HepG2 (cell line): Measurements from ENCODE around the gene FBLN5. TPM values are rescaled to one million over a fixed set of nuclear protein-coding genes. Genes with fewer than 3 reads are reported as not detected.

Source experiments
- CBX5 ChIP-seq: sonication (generic); formaldehyde crosslinking; IDR thresholded peaks from 2 replicates; pipeline ENCODE4 v1.4.0; 2020; ENCODE audit warnings: missing genetic modification reagents, borderline replicate concordance
- DMAP1 ChIP-seq: IDR thresholded peaks from 2 replicates; pipeline ENCODE4 v1.6.1; 2016
- DPF2 ChIP-seq: sonication (generic); formaldehyde crosslinking; IDR thresholded peaks from 2 replicates; pipeline ENCODE4 v1.4.0; 2020; ENCODE audit warnings: mild to moderate bottlenecking, low read depth, missing genetic modification reagents, borderline replicate concordance
- ELF1 ChIP-seq: sonication (generic); formaldehyde crosslinking; IDR thresholded peaks from 2 replicates; pipeline ENCODE4 v1.4.0; 2020; ENCODE audit warnings: missing genetic modification reagents
- GFI1 ChIP-seq: sonication (generic); formaldehyde crosslinking; IDR thresholded peaks from 2 replicates; pipeline ENCODE4 v1.5.0; 2020; ENCODE audit warnings: missing genetic modification reagents, mild to moderate bottlenecking, borderline replicate concordance
- HHEX ChIP-seq: IDR thresholded peaks from 2 replicates; pipeline ENCODE4 v1.6.1; 2016; ENCODE audit warnings: control low read depth
- MAFG ChIP-seq: sonication (generic); formaldehyde crosslinking; IDR thresholded peaks from 2 replicates; pipeline ENCODE4 v1.5.1; 2020; ENCODE audit warnings: mild to moderate bottlenecking, missing genetic modification reagents
- RBFOX2 ChIP-seq: fragments of 200-400 bp; formaldehyde crosslinking; IDR thresholded peaks from 2 replicates; pipeline ENCODE4 v1.6.1; 2017; ENCODE audit warnings: low read depth, mild to moderate bottlenecking, low read length
- TEAD3 ChIP-seq: optimal IDR thresholded peaks from 2 replicates; pipeline ENCODE3; 2016; ENCODE audit warnings: borderline replicate concordance
- WIZ ChIP-seq: sonication (generic); formaldehyde crosslinking; IDR thresholded peaks from 2 replicates; pipeline ENCODE4 v1.5.1; 2020; ENCODE audit warnings: mild to moderate bottlenecking, missing genetic modification reagents
- ZNF333 ChIP-seq: sonication (generic); formaldehyde crosslinking; IDR thresholded peaks from 2 replicates; pipeline ENCODE4 v1.4.0; 2020; ENCODE audit warnings: mild to moderate bottlenecking, missing genetic modification reagents, borderline replicate concordance
- ZSCAN20 ChIP-seq: sonication (generic); formaldehyde crosslinking; IDR thresholded peaks from 2 replicates; pipeline ENCODE4 v1.4.0; 2020; ENCODE audit warnings: missing genetic modification reagents, mild to moderate bottlenecking, borderline replicate concordance
- polyA plus RNA-seq, 8 experiments: library from polyadenylated mRNA; depleted of rRNA in 3 of 8; stranded (reverse) in 7 of 8; unstranded in 1 of 8; fragments of >200 nt; fragmentation: Illumina TruSeq in 4 of 8; extraction: Trizol in 4 of 8; gene quantifications; 2 replicates each; pipeline versions ENCODE4 v1.2.1 to v1.2.3, GENCODE V29; 2011 to 2016; ENCODE audit warnings: low read depth in 4 of 8, missing spikeins in 1 of 8, mixed read lengths in 1 of 8; ENCODE audit not compliant: insufficient read depth in 1 of 8
- total RNA-seq, 5 experiments: library from RNA; depleted of rRNA; stranded (reverse); fragments of >200 nt; fragmentation: Illumina TruSeq; extraction: Trizol; gene quantifications; 2 replicates each; pipeline ENCODE4 v1.2.3, GENCODE V29; 2016; ENCODE audit warnings: low read depth in 1 of 5
- TF ChIP-seq, protein P1 (sequence below): sonication (generic); formaldehyde crosslinking; IDR thresholded peaks from 2 replicates; pipeline ENCODE4 v1.4.0; 2020; ENCODE audit warnings: missing genetic modification reagents
- TF ChIP-seq, protein P2 (sequence below): sonication (generic); formaldehyde crosslinking; conservative IDR thresholded peaks from 2 replicates; pipeline ENCODE4 v1.4.0; 2020; ENCODE audit warnings: missing genetic modification reagents
- TF ChIP-seq, protein P3 (sequence below): sonication (generic); formaldehyde crosslinking; IDR thresholded peaks from 2 replicates; pipeline ENCODE4 v1.4.0; 2020; ENCODE audit warnings: missing genetic modification reagents
- TF ChIP-seq, protein P4 (sequence below): IDR thresholded peaks from 2 replicates; pipeline ENCODE4 v1.6.1; 2016; ENCODE audit warnings: control low read depth
- TF ChIP-seq, protein P5 (sequence below): sonication (generic); formaldehyde crosslinking; IDR thresholded peaks from 2 replicates; pipeline ENCODE4 v1.4.0; 2020; ENCODE audit warnings: mild to moderate bottlenecking, missing genetic modification reagents
- TF ChIP-seq, protein P6 (sequence below): sonication (generic); formaldehyde crosslinking; IDR thresholded peaks from 2 replicates; pipeline ENCODE4 v1.8.0; 2022; ENCODE audit warnings: missing genetic modification reagents, mild to moderate bottlenecking, moderate library complexity, borderline replicate concordance

The FBLN5 gene
- total and polyA plus RNA-seq, 2 of the 13 experiments (the other 11 are each of a cell fraction or from before 2014, with no cell fraction given) = 0.38 to 0.77 TPM

DNA sequence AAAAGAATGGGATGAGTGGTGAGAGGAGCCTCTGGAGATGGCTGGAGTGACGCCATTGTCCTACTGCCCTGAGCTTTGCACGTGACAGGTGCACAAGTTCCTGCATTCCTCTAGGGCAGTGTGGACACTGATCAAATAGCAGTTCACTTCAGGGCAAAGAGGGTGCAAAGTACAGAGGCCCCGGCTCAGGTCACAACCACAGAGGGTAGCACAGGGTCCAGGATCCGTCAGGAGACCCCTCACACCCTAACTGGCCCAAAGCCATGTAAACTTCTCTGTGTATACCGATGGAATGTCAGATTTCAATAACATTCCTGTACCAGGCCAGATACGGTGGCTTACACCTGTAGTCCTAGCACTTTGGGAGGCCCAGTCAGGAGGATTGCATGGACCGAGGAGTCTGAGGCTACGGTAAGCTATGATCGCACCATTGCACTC, 10.4 kb upstream of the FBLN5 start (continued):
- TF ChIP-seq MAFG (CRISPR knock-in tag) (no peak), RBFOX2 (no peak), DPF2 (CRISPR knock-in tag) (peak; percentile 45; the same call in 1 of the 2 replicates), WIZ (0 out of 2 replicates have a peak, but pooled peaks have one; percentile 59), GFI1 (CRISPR knock-in tag) (no peak), ZNF333 (CRISPR knock-in tag) (no peak), CBX5 (CRISPR knock-in tag) (peak; percentile 80; the same call in 1 of the 2 replicates), ELF1 (CRISPR knock-in tag) (peak; percentile 62), TEAD3 (CRISPR knock-in tag) (peak; percentile 96), ZSCAN20 (CRISPR knock-in tag) (no peak), DMAP1 (no peak), HHEX (CRISPR knock-in tag) (0 out of 2 replicates have a peak, but pooled peaks have one; percentile 44)
- TF ChIP-seq, protein P1, sequence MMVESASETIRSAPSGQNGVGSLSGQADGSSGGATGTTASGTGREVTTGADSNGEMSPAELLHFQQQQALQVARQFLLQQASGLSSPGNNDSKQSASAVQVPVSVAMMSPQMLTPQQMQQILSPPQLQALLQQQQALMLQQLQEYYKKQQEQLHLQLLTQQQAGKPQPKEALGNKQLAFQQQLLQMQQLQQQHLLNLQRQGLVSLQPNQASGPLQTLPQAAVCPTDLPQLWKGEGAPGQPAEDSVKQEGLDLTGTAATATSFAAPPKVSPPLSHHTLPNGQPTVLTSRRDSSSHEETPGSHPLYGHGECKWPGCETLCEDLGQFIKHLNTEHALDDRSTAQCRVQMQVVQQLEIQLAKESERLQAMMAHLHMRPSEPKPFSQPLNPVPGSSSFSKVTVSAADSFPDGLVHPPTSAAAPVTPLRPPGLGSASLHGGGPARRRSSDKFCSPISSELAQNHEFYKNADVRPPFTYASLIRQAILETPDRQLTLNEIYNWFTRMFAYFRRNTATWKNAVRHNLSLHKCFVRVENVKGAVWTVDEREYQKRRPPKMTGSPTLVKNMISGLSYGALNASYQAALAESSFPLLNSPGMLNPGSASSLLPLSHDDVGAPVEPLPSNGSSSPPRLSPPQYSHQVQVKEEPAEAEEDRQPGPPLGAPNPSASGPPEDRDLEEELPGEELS (CRISPR knock-in tag) = peak; percentile 40; the same call in 1 of the 2 replicates
- TF ChIP-seq, protein P2, sequence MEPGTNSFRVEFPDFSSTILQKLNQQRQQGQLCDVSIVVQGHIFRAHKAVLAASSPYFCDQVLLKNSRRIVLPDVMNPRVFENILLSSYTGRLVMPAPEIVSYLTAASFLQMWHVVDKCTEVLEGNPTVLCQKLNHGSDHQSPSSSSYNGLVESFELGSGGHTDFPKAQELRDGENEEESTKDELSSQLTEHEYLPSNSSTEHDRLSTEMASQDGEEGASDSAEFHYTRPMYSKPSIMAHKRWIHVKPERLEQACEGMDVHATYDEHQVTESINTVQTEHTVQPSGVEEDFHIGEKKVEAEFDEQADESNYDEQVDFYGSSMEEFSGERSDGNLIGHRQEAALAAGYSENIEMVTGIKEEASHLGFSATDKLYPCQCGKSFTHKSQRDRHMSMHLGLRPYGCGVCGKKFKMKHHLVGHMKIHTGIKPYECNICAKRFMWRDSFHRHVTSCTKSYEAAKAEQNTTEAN (CRISPR knock-in tag) = peak; percentile 72; the same call in 1 of the 2 replicates
- TF ChIP-seq, protein P3, sequence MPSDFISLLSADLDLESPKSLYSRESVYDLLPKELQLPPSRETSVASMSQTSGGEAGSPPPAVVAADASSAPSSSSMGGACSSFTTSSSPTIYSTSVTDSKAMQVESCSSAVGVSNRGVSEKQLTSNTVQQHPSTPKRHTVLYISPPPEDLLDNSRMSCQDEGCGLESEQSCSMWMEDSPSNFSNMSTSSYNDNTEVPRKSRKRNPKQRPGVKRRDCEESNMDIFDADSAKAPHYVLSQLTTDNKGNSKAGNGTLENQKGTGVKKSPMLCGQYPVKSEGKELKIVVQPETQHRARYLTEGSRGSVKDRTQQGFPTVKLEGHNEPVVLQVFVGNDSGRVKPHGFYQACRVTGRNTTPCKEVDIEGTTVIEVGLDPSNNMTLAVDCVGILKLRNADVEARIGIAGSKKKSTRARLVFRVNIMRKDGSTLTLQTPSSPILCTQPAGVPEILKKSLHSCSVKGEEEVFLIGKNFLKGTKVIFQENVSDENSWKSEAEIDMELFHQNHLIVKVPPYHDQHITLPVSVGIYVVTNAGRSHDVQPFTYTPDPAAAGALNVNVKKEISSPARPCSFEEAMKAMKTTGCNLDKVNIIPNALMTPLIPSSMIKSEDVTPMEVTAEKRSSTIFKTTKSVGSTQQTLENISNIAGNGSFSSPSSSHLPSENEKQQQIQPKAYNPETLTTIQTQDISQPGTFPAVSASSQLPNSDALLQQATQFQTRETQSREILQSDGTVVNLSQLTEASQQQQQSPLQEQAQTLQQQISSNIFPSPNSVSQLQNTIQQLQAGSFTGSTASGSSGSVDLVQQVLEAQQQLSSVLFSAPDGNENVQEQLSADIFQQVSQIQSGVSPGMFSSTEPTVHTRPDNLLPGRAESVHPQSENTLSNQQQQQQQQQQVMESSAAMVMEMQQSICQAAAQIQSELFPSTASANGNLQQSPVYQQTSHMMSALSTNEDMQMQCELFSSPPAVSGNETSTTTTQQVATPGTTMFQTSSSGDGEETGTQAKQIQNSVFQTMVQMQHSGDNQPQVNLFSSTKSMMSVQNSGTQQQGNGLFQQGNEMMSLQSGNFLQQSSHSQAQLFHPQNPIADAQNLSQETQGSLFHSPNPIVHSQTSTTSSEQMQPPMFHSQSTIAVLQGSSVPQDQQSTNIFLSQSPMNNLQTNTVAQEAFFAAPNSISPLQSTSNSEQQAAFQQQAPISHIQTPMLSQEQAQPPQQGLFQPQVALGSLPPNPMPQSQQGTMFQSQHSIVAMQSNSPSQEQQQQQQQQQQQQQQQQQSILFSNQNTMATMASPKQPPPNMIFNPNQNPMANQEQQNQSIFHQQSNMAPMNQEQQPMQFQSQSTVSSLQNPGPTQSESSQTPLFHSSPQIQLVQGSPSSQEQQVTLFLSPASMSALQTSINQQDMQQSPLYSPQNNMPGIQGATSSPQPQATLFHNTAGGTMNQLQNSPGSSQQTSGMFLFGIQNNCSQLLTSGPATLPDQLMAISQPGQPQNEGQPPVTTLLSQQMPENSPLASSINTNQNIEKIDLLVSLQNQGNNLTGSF = no peak
- TF ChIP-seq, protein P4, sequence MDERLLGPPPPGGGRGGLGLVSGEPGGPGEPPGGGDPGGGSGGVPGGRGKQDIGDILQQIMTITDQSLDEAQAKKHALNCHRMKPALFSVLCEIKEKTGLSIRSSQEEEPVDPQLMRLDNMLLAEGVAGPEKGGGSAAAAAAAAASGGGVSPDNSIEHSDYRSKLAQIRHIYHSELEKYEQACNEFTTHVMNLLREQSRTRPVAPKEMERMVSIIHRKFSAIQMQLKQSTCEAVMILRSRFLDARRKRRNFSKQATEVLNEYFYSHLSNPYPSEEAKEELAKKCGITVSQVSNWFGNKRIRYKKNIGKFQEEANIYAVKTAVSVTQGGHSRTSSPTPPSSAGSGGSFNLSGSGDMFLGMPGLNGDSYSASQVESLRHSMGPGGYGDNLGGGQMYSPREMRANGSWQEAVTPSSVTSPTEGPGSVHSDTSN (CRISPR knock-in tag) = peak; percentile 22; the same call in 1 of the 2 replicates
- TF ChIP-seq, protein P5, sequence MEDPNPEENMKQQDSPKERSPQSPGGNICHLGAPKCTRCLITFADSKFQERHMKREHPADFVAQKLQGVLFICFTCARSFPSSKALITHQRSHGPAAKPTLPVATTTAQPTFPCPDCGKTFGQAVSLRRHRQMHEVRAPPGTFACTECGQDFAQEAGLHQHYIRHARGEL (CRISPR knock-in tag) = no peak
- TF ChIP-seq, protein P6, sequence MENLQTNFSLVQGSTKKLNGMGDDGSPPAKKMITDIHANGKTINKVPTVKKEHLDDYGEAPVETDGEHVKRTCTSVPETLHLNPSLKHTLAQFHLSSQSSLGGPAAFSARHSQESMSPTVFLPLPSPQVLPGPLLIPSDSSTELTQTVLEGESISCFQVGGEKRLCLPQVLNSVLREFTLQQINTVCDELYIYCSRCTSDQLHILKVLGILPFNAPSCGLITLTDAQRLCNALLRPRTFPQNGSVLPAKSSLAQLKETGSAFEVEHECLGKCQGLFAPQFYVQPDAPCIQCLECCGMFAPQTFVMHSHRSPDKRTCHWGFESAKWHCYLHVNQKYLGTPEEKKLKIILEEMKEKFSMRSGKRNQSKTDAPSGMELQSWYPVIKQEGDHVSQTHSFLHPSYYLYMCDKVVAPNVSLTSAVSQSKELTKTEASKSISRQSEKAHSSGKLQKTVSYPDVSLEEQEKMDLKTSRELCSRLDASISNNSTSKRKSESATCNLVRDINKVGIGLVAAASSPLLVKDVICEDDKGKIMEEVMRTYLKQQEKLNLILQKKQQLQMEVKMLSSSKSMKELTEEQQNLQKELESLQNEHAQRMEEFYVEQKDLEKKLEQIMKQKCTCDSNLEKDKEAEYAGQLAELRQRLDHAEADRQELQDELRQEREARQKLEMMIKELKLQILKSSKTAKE (CRISPR knock-in tag) = no peak
